Nephron progenitor cell (in vitro differentiated cells): ENCODE measurements around the gene DACH1.

Experiments used
- DNase-seq: peaks from one replicate; pipeline ENCODE4 v3.0.0; 2021
- H3K27ac Mint-ChIP-seq: 2 replicates; pipeline ENCODE4 v1.8.0; 2021; ENCODE audit warnings: mild to moderate bottlenecking, moderate library complexity, mixed read lengths
- H3K27me3 Mint-ChIP-seq: 2 replicates; pipeline ENCODE4 v1.8.0; 2021; ENCODE audit warnings: mild to moderate bottlenecking, low read depth, mixed read lengths; ENCODE audit not compliant: poor library complexity
- H3K36me3 Mint-ChIP-seq: 2 replicates; pipeline ENCODE4 v1.8.0; 2021; ENCODE audit warnings: low read depth, mixed read lengths
- H3K4me1 Mint-ChIP-seq: 2 replicates; pipeline ENCODE4 v1.8.0; 2021; ENCODE audit warnings: mixed read lengths
- H3K4me3 Mint-ChIP-seq: 2 replicates; pipeline ENCODE4 v1.8.0; 2021; ENCODE audit warnings: mild to moderate bottlenecking, moderate library complexity, mixed read lengths
- H3K9me3 Mint-ChIP-seq: 2 replicates; pipeline ENCODE4 v1.8.0; 2021; ENCODE audit warnings: mild to moderate bottlenecking, moderate library complexity, mixed read lengths
- CTCF ChIP-seq: fragments of 200-600 bp; sonication (generic); IDR thresholded peaks from 2 replicates; pipeline ENCODE4 v1.5.0; 2021; ENCODE audit warnings: antibody characterized with exemption

DACH1 gene

GRCh38 chr13:71634182-71634581, 232.8 kb downstream of the DACH1 start:
- H3K4me1 Mint-ChIP-seq = peaks cover 61% of the 10 kb centered on the region
- H3K36me3 Mint-ChIP-seq = peaks cover 36% of the 10 kb centered on the region
- no peak for TF ChIP-seq CTCF
- H3K9me3 Mint-ChIP-seq = no peaks in the 10 kb centered on the region
- no peak for DNase-seq
- no peak overlapping the region for H3K4me3 Mint-ChIP-seq
- H3K27ac Mint-ChIP-seq = peak overlapping the region; percentile 3
- no peaks in the 10 kb centered on the region for H3K27me3 Mint-ChIP-seq

GRCh38 chr13:71632721-71633120, 234.3 kb downstream of the DACH1 start:
- Mint-ChIP-seq H3K27me3 (no peaks in the 10 kb centered on the region), H3K27ac (peak overlapping the region; percentile 91), H3K9me3 (no peaks in the 10 kb centered on the region), H3K4me3 (no peak overlapping the region), H3K36me3 (peaks cover 47% of the 10 kb centered on the region), H3K4me1 (peaks cover 57% of the 10 kb centered on the region)
- no peak for TF ChIP-seq CTCF
- no peak for DNase-seq

GRCh38 chr13:71632206-71632605, 234.8 kb downstream of the DACH1 start:
- Mint-ChIP-seq H3K36me3 (peaks cover 52% of the 10 kb centered on the region), H3K27ac (peak overlapping the region; percentile 91), H3K27me3 (no peaks in the 10 kb centered on the region), H3K9me3 (no peaks in the 10 kb centered on the region), H3K4me1 (peaks cover 62% of the 10 kb centered on the region), H3K4me3 (no peak overlapping the region)
- DNase-seq = no peak
- TF ChIP-seq CTCF = no peak

- no peaks in the 10 kb centered on the region for H3K9me3 Mint-ChIP-seq
- peaks cover 69% of the 10 kb centered on the region for H3K4me1 Mint-ChIP-seq
- no peak overlapping the region for H3K4me3 Mint-ChIP-seq
- H3K36me3 Mint-ChIP-seq = peaks cover 48% of the 10 kb centered on the region
- no peak for TF ChIP-seq CTCF
- H3K27me3 Mint-ChIP-seq = no peaks in the 10 kb centered on the region
- H3K27ac Mint-ChIP-seq = no peak overlapping the region
- no peak for DNase-seq
These were observed 237.8 kb downstream of the DACH1 start for GRCh38 chr13:71629167-71629566.

GRCh38 chr13:71626421-71627117, 240.4 kb downstream of the DACH1 start:
- no peak for DNase-seq
- TF ChIP-seq CTCF = no peak
- no peak overlapping the region for H3K4me3 Mint-ChIP-seq
- H3K27me3 Mint-ChIP-seq = no peaks in the 10 kb centered on the region
- H3K9me3 Mint-ChIP-seq = no peaks in the 10 kb centered on the region
- H3K4me1 Mint-ChIP-seq = peaks cover 53% of the 10 kb centered on the region
- H3K36me3 Mint-ChIP-seq = peaks cover 42% of the 10 kb centered on the region
- H3K27ac Mint-ChIP-seq = peak overlapping the region; percentile 83

GRCh38 chr13:71625694-71626093, 241.3 kb downstream of the DACH1 start:
- Mint-ChIP-seq H3K27ac (peak overlapping the region; percentile 34), H3K36me3 (peaks cover 35% of the 10 kb centered on the region), H3K4me1 (peaks cover 51% of the 10 kb centered on the region), H3K9me3 (no peaks in the 10 kb centered on the region), H3K4me3 (no peak overlapping the region), H3K27me3 (no peaks in the 10 kb centered on the region)
- no peak for TF ChIP-seq CTCF
- no peak for DNase-seq
